GM18505 (cell line): ENCODE results near the gene CEP55.

Experiments used
- ATAC-seq: cut with Tn5 transposase; IDR thresholded peaks from one replicate; pipeline ENCODE4 v1.9.1; 2021; ENCODE audit not compliant: unreplicated experiment
- POLR2A ChIP-seq: IDR thresholded peaks from 4 replicates; pipeline ENCODE4 v1.6.1; 2011; ENCODE audit warnings: borderline replicate concordance; ENCODE audit not compliant: insufficient read depth, insufficient read length; ENCODE audit errors: extremely low read depth

CEP55 gene

GRCh38 chr10:93478873-93479272 is 17.5 kb upstream of the CEP55 start:
- ATAC-seq: no peak
- TF ChIP-seq POLR2A: no peak

GRCh38 chr10:93481637-93482144 is 14.7 kb upstream of the CEP55 start:
- no peak for TF ChIP-seq POLR2A
- ATAC-seq: no peak

DNA sequence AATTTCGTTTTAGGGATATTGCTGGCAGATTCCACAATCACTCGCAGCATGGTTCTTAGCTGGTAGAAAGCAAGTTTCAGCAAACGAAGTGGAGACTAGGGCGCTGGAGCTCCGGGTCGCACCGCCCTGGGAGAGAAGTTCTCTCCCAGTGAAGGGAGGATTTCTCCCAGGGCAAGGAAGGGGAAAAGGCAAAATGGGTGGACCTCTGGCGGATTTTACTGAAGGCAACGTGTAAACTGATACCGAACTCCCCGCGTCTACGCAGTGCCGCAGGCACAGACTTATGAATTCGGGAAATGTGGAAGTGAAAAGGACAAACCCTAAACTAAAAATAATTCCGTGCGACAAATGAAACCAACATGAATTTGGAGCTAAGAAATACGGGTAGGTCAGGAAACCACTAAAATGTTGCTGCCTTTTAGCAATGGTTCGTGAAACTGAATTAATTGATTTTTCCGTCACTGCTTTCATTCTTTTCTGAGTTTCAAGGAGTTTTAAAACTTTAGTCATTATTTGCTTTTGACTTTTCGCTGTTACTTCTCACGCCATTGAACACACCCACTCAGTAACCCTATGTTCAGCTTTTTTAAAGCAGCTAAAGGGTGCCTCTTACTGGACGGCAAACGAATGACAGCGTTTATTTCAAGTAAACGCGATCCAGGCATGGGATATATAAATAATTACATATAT is 14.1 kb upstream of the CEP55 start, which contains the start of gene MYOF:
TSS of gene MYOF (minus strand) at position 190 of the 690 bp plus-strand sequence. CDS start at position 50, 140 bp downstream.
- no peak for ATAC-seq
- TF ChIP-seq POLR2A: no peak

GRCh38 chr10:93485690-93486089 is 10.7 kb upstream of the CEP55 start:
- no peak for TF ChIP-seq POLR2A
- no peak for ATAC-seq

- TF ChIP-seq POLR2A: no peak
- ATAC-seq: no peak
Observed at GRCh38 chr10:93488956-93489528, 7.4 kb upstream of the CEP55 start.

DNA sequence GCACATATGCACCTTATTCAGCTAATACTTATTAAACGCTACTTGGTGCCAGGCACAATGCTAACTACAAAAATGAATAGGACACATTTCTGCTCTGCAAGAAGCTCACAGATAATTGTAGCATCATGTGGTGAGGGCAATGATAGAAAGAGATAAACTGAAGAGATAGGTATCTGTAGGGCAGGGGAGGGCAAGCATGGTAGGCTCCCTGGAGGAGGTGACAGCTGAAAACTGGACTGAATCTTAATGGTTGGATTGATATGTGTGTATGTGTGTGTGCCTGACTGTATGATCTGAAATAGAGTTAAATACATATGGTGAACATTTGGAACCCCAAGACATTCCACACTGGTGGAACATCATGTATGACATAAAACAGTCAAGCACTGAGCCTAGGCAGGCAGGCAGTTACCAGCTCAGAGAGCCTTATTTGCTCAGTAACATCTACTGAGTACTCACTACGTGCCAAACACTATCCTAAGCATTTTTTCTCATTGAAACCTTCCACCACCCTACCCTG is 4.8 kb upstream of the CEP55 start:
- no peak for ATAC-seq
- no peak for TF ChIP-seq POLR2A

DNA sequence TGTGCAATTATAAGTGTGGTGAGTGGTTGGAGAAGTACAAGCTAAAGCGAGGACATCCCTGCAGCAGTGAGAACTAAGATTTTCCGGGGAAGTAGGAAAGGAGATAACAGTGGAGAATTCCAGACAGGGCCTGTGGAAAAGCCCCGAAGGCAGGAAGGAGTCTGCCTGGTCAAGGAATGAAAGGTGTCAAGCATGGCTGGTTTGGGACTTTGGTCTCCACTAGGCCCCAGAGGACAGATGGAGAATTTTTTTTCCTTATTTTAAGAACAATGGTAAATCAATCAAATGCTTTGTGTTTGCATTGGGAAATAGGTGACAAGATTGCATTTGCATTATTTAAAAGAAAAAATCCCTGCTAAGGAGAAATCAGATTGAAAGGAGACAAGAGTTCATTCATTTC is 3.2 kb upstream of the CEP55 start:
- no peak for TF ChIP-seq POLR2A
- ATAC-seq: no peak

DNA sequence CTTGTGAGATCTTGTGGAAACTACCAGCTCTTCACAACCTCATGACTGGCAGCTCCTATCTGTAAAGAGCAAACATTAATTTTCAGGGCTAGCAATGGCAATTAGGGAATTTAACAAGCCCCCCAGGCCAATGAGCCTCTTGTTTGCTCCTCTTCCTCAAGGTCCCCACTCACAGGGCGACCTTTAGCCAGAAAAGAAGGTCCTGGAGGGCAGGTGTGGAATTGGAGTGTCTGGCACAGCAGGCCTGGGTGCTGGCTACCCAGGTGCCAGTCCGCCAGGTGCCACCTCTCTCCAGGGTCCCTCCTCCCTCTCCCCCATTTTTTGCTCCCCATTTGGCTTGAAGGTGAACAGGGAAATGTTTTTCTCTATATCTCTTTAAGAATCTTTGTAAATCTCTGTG is 1.9 kb upstream of the CEP55 start:
- TF ChIP-seq POLR2A: no peak
- ATAC-seq: no peak

- ATAC-seq: peak; percentile 10
- TF ChIP-seq POLR2A: no peak
Observed at GRCh38 chr10:93495654-93496321, 624 bp upstream of the CEP55 start.

DNA sequence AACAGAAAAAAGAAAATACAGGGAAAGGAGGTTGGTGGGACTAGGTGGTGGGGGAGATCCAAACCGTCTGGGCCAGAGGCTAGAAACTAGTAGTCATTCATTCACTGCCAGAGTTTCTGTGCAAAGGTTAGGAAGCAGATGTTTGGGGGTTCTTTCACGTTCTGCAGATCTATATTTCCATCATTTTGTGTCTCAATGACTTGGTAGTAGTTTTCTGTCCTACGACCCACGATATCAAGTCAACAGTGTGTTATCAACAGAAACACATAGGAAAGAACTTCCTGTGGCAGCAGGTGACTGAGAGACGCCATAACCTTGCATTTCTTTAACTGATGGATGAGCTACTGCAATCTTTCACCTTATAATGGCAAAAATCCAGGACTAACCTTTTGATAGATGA is 1.8 kb downstream of the CEP55 start:
- TF ChIP-seq POLR2A: no peak
- no peak for ATAC-seq

DNA sequence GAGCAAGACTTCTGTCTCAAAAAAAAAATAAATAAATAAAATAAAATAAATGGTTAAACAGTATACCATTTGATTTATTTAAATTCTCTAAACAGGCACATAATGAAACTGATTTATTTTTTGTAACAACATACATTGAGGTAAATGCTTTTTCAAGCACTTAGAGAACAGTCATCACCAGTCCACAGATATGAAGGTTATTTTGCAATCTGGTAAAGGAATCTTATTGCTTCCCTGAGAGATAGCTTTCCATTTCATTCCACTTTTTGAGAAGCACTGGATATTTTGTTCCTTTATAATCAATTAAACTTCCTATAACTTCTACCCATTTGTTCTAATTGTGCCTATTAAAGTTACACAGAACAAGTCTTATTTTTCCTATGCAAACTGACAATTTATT is 5.2 kb downstream of the CEP55 start:
- ATAC-seq: no peak
- no peak for TF ChIP-seq POLR2A

- ATAC-seq: no peak
- no peak for TF ChIP-seq POLR2A
Observed at GRCh38 chr10:93503075-93503474, 6.7 kb downstream of the CEP55 start.

GRCh38 chr10:93505075-93505474 is 8.7 kb downstream of the CEP55 start:
- ATAC-seq: no peak
- TF ChIP-seq POLR2A: no peak
